Measurements from ENCODE around the gene C4orf36.

C4orf36 gene

GRCh38 chr4:86917212-86918039, 25.2 kb upstream of the C4orf36 start:
- no peak for TF ChIP-seq CTCF (conservative IDR thresholded peaks at IDR 0.05; ENCODE audit: low read depth)

GRCh38 chr4:86916392-86916791, 24.2 kb upstream of the C4orf36 start:
- no peak for DNase-seq (ENCODE audit: low spot score)
- ChIA-PET CTCF (no interaction called here), POLR2A (ENCODE audit: low non-redundant PET) (no interaction called here)
- no peak overlapping the region for H3K27ac ChIP-seq
- no peak for TF ChIP-seq CTCF (conservative IDR thresholded peaks at IDR 0.05; ENCODE audit: low read depth)

More at GRCh38 chr4:86917212-86918039, 25.2 kb upstream of the C4orf36 start:
- H3K27ac ChIP-seq, result no peak overlapping the region
- no peak for DNase-seq (ENCODE audit: low spot score)
- ChIA-PET POLR2A (ENCODE audit: low non-redundant PET) (no interaction called here), CTCF (no interaction called here)

GRCh38 chr4:86910820-86911684, 18.8 kb upstream of the C4orf36 start:
- POLR2A ChIA-PET (ENCODE audit: low non-redundant PET), result no interaction called here
- CTCF ChIA-PET, result interaction anchor here (0.5 to 0.7 kb wide), 2 partner anchors 16 to 316 kb away, joined by 3 read pairs; no protein-coding TSS in a partner anchor
- H3K27ac ChIP-seq, result no peak overlapping the region; the same call in 1 of the 2 replicates
- no peak for TF ChIP-seq CTCF (conservative IDR thresholded peaks at IDR 0.05; ENCODE audit: low read depth)
- DNase-seq (ENCODE audit: low spot score), result no peak

GRCh38 chr4:86910369-86910768, 18.1 kb upstream of the C4orf36 start:
- DNase-seq (ENCODE audit: low spot score), result no peak
- ChIA-PET CTCF (no interaction called here), POLR2A (ENCODE audit: low non-redundant PET) (no interaction called here)

GRCh38 chr4:86909546-86910295, 17.5 kb upstream of the C4orf36 start:
- DNase-seq (ENCODE audit: low spot score), result no peak
- POLR2A ChIA-PET (ENCODE audit: low non-redundant PET), result no interaction called here
- H3K27ac ChIP-seq, result no peak overlapping the region
- TF ChIP-seq CTCF (conservative IDR thresholded peaks at IDR 0.05; ENCODE audit: low read depth), result no peak
- CTCF ChIA-PET, result interaction anchor here (0.7 kb wide), 1 partner anchor 18 kb away, joined by 3 read pairs; no protein-coding TSS in a partner anchor

More at GRCh38 chr4:86910369-86910768, 18.1 kb upstream of the C4orf36 start:
- no peak overlapping the region for H3K27ac ChIP-seq
- TF ChIP-seq CTCF (conservative IDR thresholded peaks at IDR 0.05; ENCODE audit: low read depth), result no peak

- no peak for TF ChIP-seq CTCF (conservative IDR thresholded peaks at IDR 0.05; ENCODE audit: low read depth)
- POLR2A ChIA-PET (ENCODE audit: low non-redundant PET), result no interaction called here
- no peak overlapping the region for H3K27ac ChIP-seq
- DNase-seq (ENCODE audit: low spot score), result no peak
- CTCF ChIA-PET, result interaction anchor here (0.7 kb wide), 1 partner anchor 1460 kb away, joined by 3 read pairs; no protein-coding TSS in a partner anchor
Observed at GRCh38 chr4:86908251-86908657, 16.0 kb upstream of the C4orf36 start.
